Neural cell (in vitro differentiated cells): ENCODE results near the gene GPR18. TPM values are rescaled to one million over a fixed set of nuclear protein-coding genes. Genes with fewer than 3 reads are reported as not detected.

Experiments used
- H2AFZ ChIP-seq: fragments of 200-600, 300-800 bp; sonication (generic), shearing (Covaris generic); 2 replicates; pipeline ENCODE4 v1.6.0; 2014; ENCODE audit warnings: low read depth, mild to moderate bottlenecking, antibody characterized with exemption, low read length, moderate library complexity
- H3F3A ChIP-seq: fragments of 200-600 bp; shearing (Covaris generic); 2 replicates; pipeline ENCODE4 v1.6.1; 2016; ENCODE audit warnings: mild to moderate bottlenecking, moderate library complexity, mixed read lengths, antibody characterized with exemption, low read length; ENCODE audit not compliant: insufficient read depth, poor library complexity, severe bottlenecking
- H3K27ac ChIP-seq: fragments of 200-600, 300-800 bp; sonication (generic), shearing (Covaris generic); 2 replicates; pipeline ENCODE4 v1.5.1; 2014; ENCODE audit warnings: mild to moderate bottlenecking, low read length, moderate library complexity
- H3K27me3 ChIP-seq: fragments of 300-800, 200-600 bp; sonication (generic), shearing (Covaris generic); 2 replicates; pipeline ENCODE4 v1.6.0; 2014; ENCODE audit warnings: mild to moderate bottlenecking, low read depth, low read length, moderate library complexity; ENCODE audit not compliant: insufficient read depth
- H3K36me3 ChIP-seq: fragments of 300-800, 200-600 bp; sonication (generic), shearing (Covaris generic); 2 replicates; pipeline ENCODE4 v1.5.1; 2014; ENCODE audit warnings: mild to moderate bottlenecking, antibody characterized with exemption, low read length, moderate library complexity; ENCODE audit not compliant: insufficient read depth
- H3K4me2 ChIP-seq: fragments of 300-800, 200-600 bp; sonication (generic), shearing (Covaris generic); 2 replicates; pipeline ENCODE4 v1.6.0; 2014; ENCODE audit warnings: mild to moderate bottlenecking, low read length
- H3K4me3 ChIP-seq: fragments of 300-800, 200-600 bp; sonication (generic), shearing (Covaris generic); 2 replicates; pipeline ENCODE4 v1.5.1; 2014; ENCODE audit warnings: mild to moderate bottlenecking, low read length, moderate library complexity
- H3K79me2 ChIP-seq: fragments of 200-600 bp; shearing (Covaris generic); replicated peaks from 2 replicates; pipeline ENCODE4 v1.6.0; 2014; ENCODE audit warnings: mild to moderate bottlenecking, low read length, moderate library complexity; ENCODE audit not compliant: insufficient read depth
- H3K9ac ChIP-seq: fragments of 300-800, 200-600 bp; sonication (generic), shearing (Covaris generic); 2 replicates; pipeline ENCODE4 v1.6.1; 2016; ENCODE audit warnings: mild to moderate bottlenecking, low read length, mixed read lengths
- H3K9me2 ChIP-seq: fragments of 200-600 bp; shearing (Covaris generic); 2 replicates; pipeline ENCODE4 v1.6.1; 2016; ENCODE audit warnings: mild to moderate bottlenecking, low read length, mixed read lengths; ENCODE audit not compliant: insufficient read depth
- H3K9me3 ChIP-seq: fragments of 200-600, 300-800 bp; sonication (generic), shearing (Covaris generic); 2 replicates; pipeline ENCODE4 v1.6.1; 2016; ENCODE audit warnings: mild to moderate bottlenecking, mixed run types, low read length, moderate library complexity, mixed read lengths
- H4K20me1 ChIP-seq: fragments of 200-600 bp; shearing (Covaris generic); 2 replicates; pipeline ENCODE4 v1.6.1; 2016; ENCODE audit warnings: mild to moderate bottlenecking, mixed run types; ENCODE audit not compliant: insufficient read depth
- CTCF ChIP-seq: fragments of 450-650 bp; IDR thresholded peaks from 2 replicates; pipeline ENCODE4 v1.5.1; 2014; ENCODE audit warnings: antibody characterized with exemption, mild to moderate bottlenecking, moderate library complexity; ENCODE audit not compliant: poor library complexity, severe bottlenecking
- EP300 ChIP-seq: fragments of 450-650 bp; conservative IDR thresholded peaks from 2 replicates; pipeline ENCODE4 v1.6.1; 2014; ENCODE audit warnings: antibody characterized with exemption, mild to moderate bottlenecking, moderate library complexity; ENCODE audit not compliant: poor library complexity, severe bottlenecking
- EZH2 ChIP-seq: fragments of 200-600, 300-800 bp; shearing (Covaris generic), sonication (generic); IDR thresholded peaks from 2 replicates; pipeline ENCODE4 v1.6.1; 2014; ENCODE audit warnings: antibody characterized with exemption, low read length, borderline replicate concordance, mild to moderate bottlenecking; ENCODE audit not compliant: insufficient read depth, poor library complexity, severe bottlenecking
- MXI1 ChIP-seq: fragments of 450-650 bp; conservative IDR thresholded peaks from 2 replicates; pipeline ENCODE4 v1.6.1; 2014; ENCODE audit warnings: antibody characterized with exemption, mild to moderate bottlenecking; ENCODE audit not compliant: poor library complexity, severe bottlenecking
- POLR2AphosphoS5 ChIP-seq: IDR thresholded peaks from 2 replicates; pipeline ENCODE4 v1.6.1; 2012
- RAD21 ChIP-seq: fragments of 450-650 bp; conservative IDR thresholded peaks from 2 replicates; pipeline ENCODE4 v1.6.1; 2014; ENCODE audit warnings: antibody characterized with exemption, mild to moderate bottlenecking, moderate library complexity
- REST ChIP-seq: IDR thresholded peaks from 2 replicates; pipeline ENCODE4 v1.6.1; 2012; ENCODE audit warnings: borderline replicate concordance
- SMC3 ChIP-seq: fragments of 450-650 bp; conservative IDR thresholded peaks from 2 replicates; pipeline ENCODE4 v1.6.1; 2014; ENCODE audit warnings: antibody characterized with exemption, mild to moderate bottlenecking, moderate library complexity; ENCODE audit not compliant: poor library complexity
- TAF1 ChIP-seq: IDR thresholded peaks from 2 replicates; pipeline ENCODE4 v1.6.1; 2012; ENCODE audit warnings: low read depth
- polyA plus RNA-seq: library from polyadenylated mRNA; depleted of rRNA; stranded (reverse); fragments of >200 nt; gene quantifications from 2 replicates; pipeline ENCODE4 v1.2.3, GENCODE V29; 2014

Gene GPR18
- polyA plus RNA-seq, 1 donor from 2014 or later = not detected

GRCh38 chr13:99307247-99307646 lies 49.1 kb upstream of the GPR18 start, which contains the start of gene GPR183:
Gene GPR183 (minus strand): TSS chr13:99307399. CDS start chr13:99296145, 11,254 bp downstream.
- H3K4me3 ChIP-seq = no peak within 1 kb of the TSS
- no peaks in the 10 kb centered on the region for H3K9me2 ChIP-seq
- TF ChIP-seq SMC3 (no peak), TAF1 (no peak), MXI1 (no peak), CTCF (no peak), REST (no peak)
- no peak within 1 kb of the TSS for H2AFZ ChIP-seq
- H3K9ac ChIP-seq = no peak within 1 kb of the TSS
- H3K36me3 ChIP-seq = no peaks in the 10 kb centered on the region
- no peaks in the 10 kb centered on the region for H3K27me3 ChIP-seq
- H3K79me2 ChIP-seq = no peaks in the 10 kb centered on the region
- H3K9me3 ChIP-seq = no peaks in the 10 kb centered on the region
- H3F3A ChIP-seq = no peaks in the 10 kb centered on the region
- no peaks in the 10 kb centered on the region for H4K20me1 ChIP-seq
- H3K27ac ChIP-seq = no peak within 1 kb of the TSS
- H3K4me2 ChIP-seq = no peak within 1 kb of the TSS

- Histone ChIP-seq H3K36me3 (no peaks in the 10 kb centered on the region), H3K9me2 (no peaks in the 10 kb centered on the region), H3K27me3 (no peaks in the 10 kb centered on the region), H3F3A (no peaks in the 10 kb centered on the region), H3K79me2 (no peaks in the 10 kb centered on the region), H3K9ac (no peak overlapping the region), H3K9me3 (no peaks in the 10 kb centered on the region), H3K4me2 (no peak overlapping the region), H3K27ac (no peak overlapping the region), H4K20me1 (no peaks in the 10 kb centered on the region), H2AFZ (no peak overlapping the region), H3K4me3 (no peak overlapping the region)
- TF ChIP-seq TAF1 (no peak), RAD21 (no peak), MXI1 (no peak), SMC3 (no peak), REST (no peak), CTCF (no peak), EZH2 (no peak), POLR2AphosphoS5 (no peak), EP300 (no peak)
These were observed 47.4 kb upstream of the GPR18 start for GRCh38 chr13:99305566-99305965.
